T47D (cell line): Measurements from ENCODE around the gene ATP5MC2.
"Not testable (repeated sequence)": the region's sequence is repeated elsewhere in the genome, so short reads cannot be mapped to it uniquely, and the experiment has no call there.

Experiments used
- DNase-seq, 2 experiments: peaks; one replicate each; pipeline versions ENCODE4 v3.0.0 to v3.0.0-alpha.2; 2011 to 2012; ENCODE audit warnings: low read depth in 1 of 2, low spot score in 1 of 2
- JUND ChIP-seq: IDR thresholded peaks from 2 replicates; pipeline ENCODE4 v1.6.1; 2012; ENCODE audit warnings: low read depth
- in situ Hi-C: cut with HindIII; loops from 2 replicates; pipeline ENCODE4 v1.10.0; 2016; ENCODE audit warnings: low sequenced_read_pairs, low pct_unique_long_range_greater_than_20kb

Gene ATP5MC2

GRCh38 chr12:53683494-53683893, 7.6 kb upstream of the ATP5MC2 start:
- in situ Hi-C loops = no loop called here
- no peak for TF ChIP-seq JUND
- DNase-seq = no peak

GRCh38 chr12:53680061-53680460, 4.2 kb upstream of the ATP5MC2 start:
- DNase-seq, in situ Hi-C loops: not testable (repeated sequence)

GRCh38 chr12:53677800-53678148, 1.9 kb upstream of the ATP5MC2 start:
- TF ChIP-seq JUND = no peak
- no peak for DNase-seq
- in situ Hi-C loops = no loop called here

GRCh38 chr12:53677016-53677799, 1.3 kb upstream of the ATP5MC2 start:
- TF ChIP-seq JUND = no peak
- DNase-seq = no peak
- in situ Hi-C loops = no loop called here

GRCh38 chr12:53676656-53677015, 753 bp upstream of the ATP5MC2 start:
- no peak for DNase-seq
- no peak for TF ChIP-seq JUND
- in situ Hi-C loops = no loop called here

GRCh38 chr12:53674977-53675700, 744 bp downstream of the ATP5MC2 start:
- no peak for DNase-seq
- in situ Hi-C loops = no loop called here
- no peak for TF ChIP-seq JUND

- in situ Hi-C loops = no loop called here
- DNase-seq = no peak
- no peak for TF ChIP-seq JUND
Observed at GRCh38 chr12:53670971-53671370, 4.9 kb downstream of the ATP5MC2 start.

GRCh38 chr12:53670308-53670707, 5.6 kb downstream of the ATP5MC2 start:
- in situ Hi-C loops = no loop called here
- DNase-seq = no peak

GRCh38 chr12:53667080-53667479, 8.8 kb downstream of the ATP5MC2 start:
- no peak for TF ChIP-seq JUND
- in situ Hi-C loops = no loop called here

More at GRCh38 chr12:53670308-53670707, 5.6 kb downstream of the ATP5MC2 start:
- TF ChIP-seq JUND = no peak

GRCh38 chr12:53664936-53665335, 10.9 kb downstream of the ATP5MC2 start:
- in situ Hi-C loops = no loop called here
- TF ChIP-seq JUND = no peak
- no peak for DNase-seq

More at GRCh38 chr12:53667080-53667479, 8.8 kb downstream of the ATP5MC2 start:
- no peak for DNase-seq

GRCh38 chr12:53664191-53664590, 11.7 kb downstream of the ATP5MC2 start:
- no peak for DNase-seq
- TF ChIP-seq JUND = no peak
- in situ Hi-C loops = no loop called here

GRCh38 chr12:53660041-53660440, 15.8 kb downstream of the ATP5MC2 start:
- no peak for DNase-seq
- no peak for TF ChIP-seq JUND
- in situ Hi-C loops = no loop called here

- TF ChIP-seq JUND = no peak
- no peak for DNase-seq
- in situ Hi-C loops = no loop called here
Observed at GRCh38 chr12:53659571-53659981, 16.3 kb downstream of the ATP5MC2 start.
